ENCODE results near the gene TMEM259. TPM values are rescaled to one million over a fixed set of nuclear protein-coding genes. Genes with fewer than 3 reads are reported as not detected.
A peak's percentile ranks its signal among the peaks of the same experiment; 100 is the strongest.

Gene TMEM259
- total and polyA plus RNA-seq, 2 of the 13 experiments (the other 11 are each of a cell fraction or from before 2014, with no cell fraction given), result 64.7 to 164 TPM

DNA sequence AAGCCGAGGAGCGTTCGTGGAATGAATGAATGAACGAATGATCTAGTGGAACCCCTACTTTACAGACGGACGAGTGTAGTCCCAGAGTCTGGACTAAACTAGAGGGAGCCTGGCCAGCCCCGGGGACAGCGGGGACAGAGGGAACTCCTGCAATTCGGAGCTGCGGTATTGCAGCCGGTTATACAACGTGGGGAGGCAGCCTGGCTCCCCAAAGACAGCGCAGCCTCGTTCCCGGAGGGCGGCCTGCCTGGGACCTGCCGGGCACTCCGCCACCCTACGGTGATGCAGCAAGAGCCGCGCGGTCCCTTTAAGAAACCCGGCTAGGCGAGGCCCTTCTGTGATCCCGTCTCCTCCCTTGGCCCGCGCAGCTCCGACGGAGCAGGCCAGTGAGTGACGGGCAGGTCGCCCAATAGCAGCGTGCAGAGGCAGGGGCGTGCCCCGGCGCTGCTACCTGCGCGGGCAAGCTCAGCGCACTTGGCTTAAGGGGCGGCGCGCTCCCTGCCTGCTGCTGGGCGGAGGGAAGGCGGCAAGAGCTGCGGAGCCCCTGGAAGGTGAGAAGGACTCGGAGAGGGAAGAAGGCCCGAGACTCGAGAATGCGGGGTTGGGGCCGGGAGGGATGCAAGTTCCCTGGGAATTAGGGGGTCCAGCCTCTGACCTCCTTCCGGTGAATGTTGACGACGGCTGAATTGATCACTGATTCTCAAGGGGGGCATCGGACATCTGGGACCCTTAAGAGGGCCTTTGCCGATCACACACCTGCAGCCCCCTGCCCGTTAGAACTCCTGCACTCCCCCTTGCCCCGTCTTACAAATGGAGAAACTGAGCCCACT is 18.9 kb upstream of the TMEM259 start, which contains the start of gene ABCA7 (continued):
- TF ChIP-seq MAZ (IDR thresholded peaks at IDR 0.05; ENCODE audit: borderline replicate concordance, low read depth, low read length) (no peak), MAZ (CRISPR knock-in tag; IDR thresholded peaks at IDR 0.05; ENCODE audit: low read depth) (peak; percentile 65; the same call in 1 of the 2 replicates), ZNF616 (CRISPR knock-in tag; IDR thresholded peaks at IDR 0.05; ENCODE audit: low read depth) (no peak), MED8 (CRISPR knock-in tag; IDR thresholded peaks at IDR 0.05; ENCODE audit: insufficient replicate concordance) (no peak), SP2 (CRISPR knock-in tag; IDR thresholded peaks at IDR 0.05) (peak; percentile 99), SMYD3 (CRISPR knock-in tag; IDR thresholded peaks at IDR 0.05) (no peak), MAFF (IDR thresholded peaks at IDR 0.05; ENCODE audit: low read depth, low read length) (no peak), ZMAT3 (CRISPR knock-in tag; conservative IDR thresholded peaks at IDR 0.05) (no peak), ZSCAN20 (CRISPR knock-in tag; IDR thresholded peaks at IDR 0.05; ENCODE audit: borderline replicate concordance) (0 out of 2 replicates have a peak, but pooled peaks have one; percentile 50), ARHGAP35 (CRISPR knock-in tag; IDR thresholded peaks at IDR 0.05; ENCODE audit: borderline replicate concordance) (no peak), ZNF451 (CRISPR knock-in tag; IDR thresholded peaks at IDR 0.05) (no peak), CBX5 (CRISPR knock-in tag; IDR thresholded peaks at IDR 0.05; ENCODE audit: borderline replicate concordance) (peak; percentile 48; the same call in 1 of the 2 replicates), SKI (IDR thresholded peaks at IDR 0.05; ENCODE audit: partially characterized antibody) (peak; percentile 14), ZNF75D (CRISPR knock-in tag; IDR thresholded peaks at IDR 0.05; ENCODE audit: borderline replicate concordance) (no peak), ZNF207 (IDR thresholded peaks at IDR 0.05; ENCODE audit: borderline replicate concordance) (no peak), FLYWCH1 (CRISPR knock-in tag; IDR thresholded peaks at IDR 0.05) (no peak), ZNF282 (IDR thresholded peaks at IDR 0.05; ENCODE audit: partially characterized antibody) (no peak), MEF2D (CRISPR knock-in tag; IDR thresholded peaks at IDR 0.05) (peak; percentile 59; the same call in 1 of the 2 replicates), SETDB1 (CRISPR knock-in tag; IDR thresholded peaks at IDR 0.05; ENCODE audit: borderline replicate concordance) (no peak), ISX (CRISPR knock-in tag; conservative IDR thresholded peaks at IDR 0.05) (no peak), KLF13 (CRISPR knock-in tag; IDR thresholded peaks at IDR 0.05) (0 out of 2 replicates have a peak, but pooled peaks have one; percentile 51), ERF (CRISPR knock-in tag; IDR thresholded peaks at IDR 0.05) (0 out of 2 replicates have a peak, but pooled peaks have one; percentile 70), FOSL2 (CRISPR knock-in tag; IDR thresholded peaks at IDR 0.05) (peak; percentile 21), PHF8 (CRISPR knock-in tag; IDR thresholded peaks at IDR 0.05) (peak; percentile 43)
- TF ChIP-seq, protein P1, sequence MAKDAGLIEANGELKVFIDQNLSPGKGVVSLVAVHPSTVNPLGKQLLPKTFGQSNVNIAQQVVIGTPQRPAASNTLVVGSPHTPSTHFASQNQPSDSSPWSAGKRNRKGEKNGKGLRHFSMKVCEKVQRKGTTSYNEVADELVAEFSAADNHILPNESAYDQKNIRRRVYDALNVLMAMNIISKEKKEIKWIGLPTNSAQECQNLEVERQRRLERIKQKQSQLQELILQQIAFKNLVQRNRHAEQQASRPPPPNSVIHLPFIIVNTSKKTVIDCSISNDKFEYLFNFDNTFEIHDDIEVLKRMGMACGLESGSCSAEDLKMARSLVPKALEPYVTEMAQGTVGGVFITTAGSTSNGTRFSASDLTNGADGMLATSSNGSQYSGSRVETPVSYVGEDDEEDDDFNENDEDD (CRISPR knock-in tag; IDR thresholded peaks at IDR 0.05; ENCODE audit: borderline replicate concordance), result peak; percentile 91
- TF ChIP-seq, protein P2, sequence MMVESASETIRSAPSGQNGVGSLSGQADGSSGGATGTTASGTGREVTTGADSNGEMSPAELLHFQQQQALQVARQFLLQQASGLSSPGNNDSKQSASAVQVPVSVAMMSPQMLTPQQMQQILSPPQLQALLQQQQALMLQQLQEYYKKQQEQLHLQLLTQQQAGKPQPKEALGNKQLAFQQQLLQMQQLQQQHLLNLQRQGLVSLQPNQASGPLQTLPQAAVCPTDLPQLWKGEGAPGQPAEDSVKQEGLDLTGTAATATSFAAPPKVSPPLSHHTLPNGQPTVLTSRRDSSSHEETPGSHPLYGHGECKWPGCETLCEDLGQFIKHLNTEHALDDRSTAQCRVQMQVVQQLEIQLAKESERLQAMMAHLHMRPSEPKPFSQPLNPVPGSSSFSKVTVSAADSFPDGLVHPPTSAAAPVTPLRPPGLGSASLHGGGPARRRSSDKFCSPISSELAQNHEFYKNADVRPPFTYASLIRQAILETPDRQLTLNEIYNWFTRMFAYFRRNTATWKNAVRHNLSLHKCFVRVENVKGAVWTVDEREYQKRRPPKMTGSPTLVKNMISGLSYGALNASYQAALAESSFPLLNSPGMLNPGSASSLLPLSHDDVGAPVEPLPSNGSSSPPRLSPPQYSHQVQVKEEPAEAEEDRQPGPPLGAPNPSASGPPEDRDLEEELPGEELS (CRISPR knock-in tag; IDR thresholded peaks at IDR 0.05), result no peak
- TF ChIP-seq, protein P3, sequence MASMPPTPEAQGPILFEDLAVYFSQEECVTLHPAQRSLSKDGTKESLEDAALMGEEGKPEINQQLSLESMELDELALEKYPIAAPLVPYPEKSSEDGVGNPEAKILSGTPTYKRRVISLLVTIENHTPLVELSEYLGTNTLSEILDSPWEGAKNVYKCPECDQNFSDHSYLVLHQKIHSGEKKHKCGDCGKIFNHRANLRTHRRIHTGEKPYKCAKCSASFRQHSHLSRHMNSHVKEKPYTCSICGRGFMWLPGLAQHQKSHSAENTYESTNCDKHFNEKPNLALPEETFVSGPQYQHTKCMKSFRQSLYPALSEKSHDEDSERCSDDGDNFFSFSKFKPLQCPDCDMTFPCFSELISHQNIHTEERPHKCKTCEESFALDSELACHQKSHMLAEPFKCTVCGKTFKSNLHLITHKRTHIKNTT (CRISPR knock-in tag; IDR thresholded peaks at IDR 0.05), result no peak

All from HepG2 (cell line).